Right renal pelvis (tissue), 4 donors: ENCODE results near the gene NOL7. TPM values are rescaled to one million over a fixed set of nuclear protein-coding genes. Genes with fewer than 3 reads are reported as not detected.

ENCODE experiments used
- DNase-seq, 4 donors: peaks; one replicate each; pipeline ENCODE4 v3.0.0-alpha.2; 2013; ENCODE audit warnings: low read depth in 4 of 4, low spot score in 3 of 4, missing footprints in 1 of 4
- polyA plus RNA-seq, 4 donors: library from polyadenylated mRNA; unstranded; fragments of 120-200 nt; gene quantifications; one replicate each; pipeline ENCODE4 v1.2.1, GENCODE V29; 2013; ENCODE audit not compliant: insufficient read length in 4 of 4

Gene NOL7
- polyA plus RNA-seq, 4 donors, result 88.0 to 97.0 (median 94.3) TPM

DNA sequence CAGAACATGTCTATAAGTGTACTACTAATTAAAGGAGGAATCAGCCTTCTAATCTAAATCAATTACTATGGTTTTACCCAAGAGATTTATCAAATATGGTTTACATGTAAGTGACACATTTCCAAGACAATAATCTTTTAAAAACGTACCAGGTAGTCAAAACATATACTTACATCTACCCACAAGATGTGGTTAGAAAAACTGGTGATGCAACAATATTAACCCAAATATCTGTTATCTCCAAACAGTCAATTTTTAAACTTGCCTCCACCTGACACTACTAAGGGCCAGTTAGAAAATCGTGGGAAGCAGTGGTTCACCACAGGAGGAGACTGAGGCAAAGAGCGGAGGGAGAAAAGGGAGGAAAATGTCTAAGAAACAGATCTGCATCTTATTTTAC lies 28.0 kb downstream of the NOL7 start:
- DNase-seq, result no peak

DNA sequence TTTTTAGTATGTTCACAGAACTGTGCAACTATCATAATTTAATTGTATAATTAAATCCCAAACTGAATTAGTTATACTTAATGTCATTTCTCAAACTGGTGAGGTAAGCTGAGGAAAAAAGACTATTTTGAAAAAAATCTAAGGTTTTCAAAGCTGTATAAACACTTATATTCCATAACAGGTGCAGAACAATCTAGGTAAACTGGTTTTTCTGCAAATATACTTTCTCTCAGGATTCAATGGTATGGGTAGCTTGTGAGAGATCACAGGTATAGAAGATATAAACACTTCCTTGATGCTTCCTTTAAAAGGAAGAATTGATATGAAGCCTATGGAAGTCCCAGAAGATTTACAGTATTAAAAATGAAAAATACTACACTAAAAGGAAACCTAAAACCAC lies 33.7 kb downstream of the NOL7 start:
- DNase-seq, result no peak

GRCh38 chr6:13649393-13649792 lies 34.3 kb downstream of the NOL7 start:
- no peak for DNase-seq

- no peak for DNase-seq
These were observed 38.2 kb downstream of the NOL7 start for GRCh38 chr6:13653296-13653695.

DNA sequence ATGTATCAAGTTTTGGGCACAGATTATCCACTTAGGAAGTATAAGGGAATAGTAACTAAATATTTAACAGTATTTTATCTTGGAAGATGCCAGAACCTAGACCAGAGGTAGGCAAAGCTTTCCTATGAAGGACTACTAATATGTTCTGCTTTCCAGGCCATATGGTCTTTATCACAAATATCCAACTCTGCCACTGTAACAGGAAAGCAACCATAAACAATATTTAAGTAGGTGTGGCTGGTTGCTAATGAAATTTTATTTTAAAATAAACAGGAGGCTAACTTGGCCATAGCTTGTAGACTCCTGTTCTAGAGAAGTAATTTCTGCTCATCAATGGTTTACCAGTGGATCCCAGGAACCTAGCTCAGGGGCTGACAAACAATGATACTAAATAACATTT lies 39.4 kb downstream of the NOL7 start:
- DNase-seq, result no peak

- no peak for DNase-seq
These were observed 40.6 kb downstream of the NOL7 start for GRCh38 chr6:13655700-13656099.

GRCh38 chr6:13660273-13660672 lies 45.1 kb downstream of the NOL7 start:
- DNase-seq, result no peak

DNA sequence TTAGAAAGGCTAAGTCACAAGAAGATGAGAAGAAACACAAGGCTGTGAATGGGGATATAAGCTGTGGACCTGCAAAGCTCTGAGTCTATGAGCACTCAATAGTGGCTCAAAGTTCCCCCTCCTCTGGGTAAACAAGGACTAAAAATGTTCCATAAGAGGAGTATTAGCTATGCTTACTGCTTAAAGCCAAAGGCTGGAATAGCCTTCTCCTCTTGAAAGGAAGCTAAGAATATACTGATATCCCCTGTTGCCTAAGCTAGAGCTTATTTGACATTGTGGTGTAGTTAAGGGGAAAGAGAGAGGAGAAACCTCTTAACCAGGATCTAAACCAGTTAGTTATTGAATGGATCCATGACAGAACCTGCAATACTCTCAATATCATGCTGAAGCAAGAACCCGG lies 45.8 kb downstream of the NOL7 start:
- DNase-seq, result no peak

GRCh38 chr6:13661647-13662046 lies 46.5 kb downstream of the NOL7 start:
- no peak for DNase-seq

- no peak for DNase-seq
These were observed 47.7 kb downstream of the NOL7 start for GRCh38 chr6:13662651-13663334.

- DNase-seq, result no peak
These were observed 48.9 kb downstream of the NOL7 start for GRCh38 chr6:13663986-13664385.

- no peak for DNase-seq
These were observed 49.7 kb downstream of the NOL7 start for GRCh38 chr6:13664703-13665352.

DNA sequence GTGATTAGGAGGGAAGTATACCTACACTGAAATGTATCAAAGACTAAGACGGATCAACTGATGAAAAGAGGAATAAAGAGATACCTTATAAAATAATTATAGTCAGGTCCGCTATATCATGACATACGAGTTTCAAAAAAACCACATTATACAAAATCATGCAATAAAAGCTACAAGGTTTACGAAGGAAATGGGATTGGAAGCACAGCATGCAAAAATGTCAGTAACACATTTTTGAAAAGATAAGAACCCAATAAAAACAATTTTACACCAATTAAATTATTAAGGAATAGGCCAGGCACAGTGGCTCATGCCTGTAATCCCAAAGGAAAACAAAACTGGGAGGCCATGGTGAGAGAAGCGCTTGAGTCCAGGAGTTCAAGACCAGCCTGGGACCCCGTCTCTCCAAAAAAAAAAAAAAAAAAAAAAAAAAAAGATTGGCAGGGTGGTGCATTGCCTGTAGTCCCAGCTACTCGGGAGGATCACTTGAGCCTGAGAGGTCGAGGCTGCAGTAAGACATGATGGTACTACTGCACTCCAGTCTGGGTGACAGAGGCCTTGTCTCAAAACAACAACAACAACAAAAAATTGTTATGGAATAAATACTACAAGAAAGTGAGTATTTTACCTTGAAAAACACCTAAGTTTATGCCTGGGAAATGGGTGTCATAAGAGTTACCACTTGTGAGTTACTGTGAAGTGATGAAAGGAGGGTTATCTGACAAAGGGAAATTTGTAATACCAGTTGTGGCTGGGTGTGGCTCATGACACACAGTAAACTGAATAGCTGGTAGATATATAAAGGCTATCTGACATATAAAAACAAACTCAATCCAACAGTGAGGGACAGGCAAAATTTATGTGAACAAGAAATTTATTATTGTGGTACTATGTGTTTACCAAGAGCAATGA lies 51.3 kb downstream of the NOL7 start:
- no peak for DNase-seq

DNA sequence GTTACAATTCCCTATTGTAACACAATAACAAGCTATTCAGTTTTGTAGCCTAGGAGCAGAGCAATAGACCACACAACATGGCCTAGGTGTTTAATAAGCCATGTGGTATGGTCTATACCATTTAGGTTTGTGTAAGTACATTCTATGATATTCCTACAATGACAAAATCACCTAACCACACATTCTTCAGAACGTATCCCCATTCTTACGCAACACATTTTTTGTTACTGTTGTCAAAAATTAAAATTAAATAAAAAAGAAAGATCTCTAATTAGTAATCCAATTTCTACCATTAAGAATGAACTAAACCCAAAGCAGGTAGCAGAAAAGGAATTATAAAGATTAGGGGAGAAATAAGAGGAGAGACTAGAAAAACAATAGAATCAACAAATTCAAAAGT lies 52.5 kb downstream of the NOL7 start:
- DNase-seq, result no peak

DNA sequence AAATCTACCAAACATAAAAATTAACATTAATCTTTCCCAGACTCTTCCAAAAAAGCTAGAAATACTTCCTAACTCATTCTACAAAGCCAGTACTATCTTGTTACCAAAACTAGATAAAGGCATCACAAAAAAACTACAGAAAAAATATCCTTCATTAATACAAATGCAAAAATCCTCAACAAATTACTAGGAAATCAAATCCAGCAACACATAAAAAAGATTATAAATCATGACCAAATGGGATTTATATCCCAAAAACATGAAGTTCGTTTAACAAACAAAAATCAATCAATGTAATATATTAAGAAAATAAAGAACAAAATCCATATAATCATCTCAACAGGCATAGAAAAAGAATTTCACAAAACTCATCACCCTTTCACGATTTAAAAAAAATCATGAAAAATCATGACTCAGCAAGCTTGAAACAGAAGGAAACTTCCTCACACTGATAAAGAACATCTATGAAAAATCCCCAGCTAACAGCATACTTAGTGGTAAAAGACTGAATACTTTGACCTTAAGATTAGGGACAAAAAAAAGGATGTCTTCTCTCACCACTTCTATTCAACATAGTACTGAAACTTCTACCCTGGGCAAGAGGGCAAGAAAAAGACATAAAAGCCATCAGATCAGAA lies 53.3 kb downstream of the NOL7 start:
- no peak for DNase-seq

DNA sequence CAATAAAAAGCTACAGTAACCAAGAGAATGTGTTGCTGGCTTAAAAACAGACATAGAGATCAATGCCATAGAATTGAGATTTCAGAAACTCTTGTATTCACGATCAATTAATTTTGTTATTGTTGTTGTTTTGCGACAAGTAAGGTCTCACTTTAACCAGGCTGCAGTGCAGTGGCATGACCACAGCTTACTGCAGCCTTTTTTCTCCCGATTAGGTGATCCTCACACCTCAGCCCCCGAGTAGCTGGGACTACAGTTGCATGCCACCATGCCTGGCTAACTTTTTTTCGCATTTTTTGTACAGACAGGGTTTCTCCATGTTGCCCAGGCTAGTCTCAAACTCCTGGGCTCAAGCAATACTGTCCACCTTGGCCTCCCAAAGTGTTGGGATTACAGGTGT lies 54.3 kb downstream of the NOL7 start:
- no peak for DNase-seq

Other genes with a start within 250 kb of the NOL7 start
- gene GFOD1, start 127.7 kb upstream of the NOL7 start, polyA plus RNA-seq, result 1 to 10 TPM; 1.3 to 2.1 (median 1.7) TPM
- 10 to 100 TPM; 19.5 to 28.6 (median 22.0) TPM for gene SIRT5, start 40.7 kb upstream of the NOL7 start, polyA plus RNA-seq
- 10 to 100 TPM; 39.5 to 52.5 (median 49.9) TPM for gene RANBP9, start 96.5 kb downstream of the NOL7 start, polyA plus RNA-seq
- gene MCUR1, start 199.2 kb downstream of the NOL7 start, polyA plus RNA-seq, result 10 to 100 TPM; 53.4 to 70.1 (median 63.5) TPM